CD4-positive, alpha-beta T cell treated with Interleukin-15 for 1 hour (primary cell): ENCODE results near the gene TESK1.
A peak's percentile ranks its signal among the peaks of the same experiment; 100 is the strongest.

Experiments used
- DNase-seq: peaks from one replicate; pipeline ENCODE4 v3.0.0-alpha.2; 2020

TESK1 gene

GRCh38 chr9:35649431-35650340, 44.6 kb downstream of the TESK1 start:
- DNase-seq: peak; percentile 21

GRCh38 chr9:35650341-35651158, 45.5 kb downstream of the TESK1 start, which contains the start of gene SIT1:
SIT1 (minus strand) TSS chr9:35650931; CDS start chr9:35650853, 78 bp downstream.
- DNase-seq: peak; percentile 28

GRCh38 chr9:35651956-35652828, 47.1 kb downstream of the TESK1 start:
- DNase-seq: no peak

DNA sequence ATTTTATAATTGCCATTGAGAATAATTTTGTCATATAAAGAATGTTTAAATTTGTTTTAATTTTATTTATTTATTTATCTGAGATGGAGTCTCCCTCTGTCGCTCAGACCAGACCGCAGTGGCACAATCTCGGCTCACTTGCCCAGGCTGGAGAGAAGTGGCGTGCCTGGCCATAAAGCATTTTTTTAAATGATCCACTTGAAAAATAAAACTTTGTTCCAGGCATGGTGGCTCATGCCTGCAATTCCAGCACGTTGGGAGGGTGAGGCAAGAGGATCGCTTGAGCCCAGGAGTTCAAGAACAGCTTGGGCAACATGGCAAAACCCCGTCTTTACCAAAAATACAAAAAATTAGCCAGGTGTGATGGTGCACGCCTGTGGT, 47.8 kb downstream of the TESK1 start:
- DNase-seq: no peak

GRCh38 chr9:35653611-35654010, 48.5 kb downstream of the TESK1 start:
- no peak for DNase-seq

- DNase-seq: no peak
Measured at GRCh38 chr9:35656348-35656747, 51.3 kb downstream of the TESK1 start.

GRCh38 chr9:35656831-35657545, 51.9 kb downstream of the TESK1 start:
- no peak for DNase-seq

- peak; percentile 94 for DNase-seq
Measured at GRCh38 chr9:35657546-35658136, 52.6 kb downstream of the TESK1 start, which contains the start of gene RMRP. RMRP (minus strand) TSS chr9:35658019.

GRCh38 chr9:35658137-35658967, 53.3 kb downstream of the TESK1 start, which contains the start of gene CCDC107:
CCDC107 (plus strand) TSS chr9:35658292; CDS start chr9:35658380, 88 bp downstream.
- DNase-seq: peak; percentile 87

DNA sequence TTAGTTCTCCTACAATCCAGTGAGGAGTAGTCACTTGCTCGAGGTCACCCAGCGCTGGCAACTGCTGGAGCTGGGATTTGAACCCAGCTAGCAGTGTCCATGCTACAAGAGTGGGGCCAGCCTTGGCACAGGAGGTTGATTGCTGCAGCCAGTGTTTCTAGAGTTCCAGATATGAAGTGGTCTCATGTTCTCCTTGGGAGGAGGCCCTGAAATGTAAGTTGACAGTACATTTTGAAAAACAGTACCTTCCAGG, 53.8 kb downstream of the TESK1 start:
- no peak for DNase-seq

DNA sequence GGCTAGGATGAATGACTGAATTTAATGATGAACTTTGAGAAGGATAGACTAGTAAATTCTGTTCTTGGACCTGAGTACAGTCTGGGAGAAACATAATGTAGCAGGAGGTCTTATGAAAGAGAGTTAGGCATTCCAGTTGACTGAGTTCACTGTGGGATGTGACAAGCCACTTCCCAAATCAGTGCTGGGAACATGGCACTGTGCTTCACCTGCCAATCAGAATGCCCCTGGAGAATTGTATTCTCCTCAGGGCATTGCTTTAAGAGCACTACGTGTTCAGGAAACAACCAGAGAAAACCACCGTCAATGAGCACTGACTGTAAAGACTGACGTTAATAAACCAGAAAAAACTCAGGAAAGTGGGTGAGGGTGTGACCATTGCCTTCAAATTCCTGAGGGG, 54.3 kb downstream of the TESK1 start:
- no peak for DNase-seq
